Measurements from ENCODE around the gene TUBB3.
"Not testable (repeated sequence)": the region's sequence is repeated elsewhere in the genome, so short reads cannot be mapped to it uniquely, and the experiment has no call there.

Gene TUBB3

GRCh38 chr16:89924925-89925307 lies 1.8 kb downstream of the TUBB3 start:
- peaks cover 5 to 20% of the 10 kb centered on the region in 2 donors for H3K4me1 ChIP-seq (ENCODE audit: control insufficient read depth in 1 of 2, insufficient read depth in 2 of 2, low read length in 2 of 2)
- H3K9ac ChIP-seq (ENCODE audit: low read depth in 1 of 2, low read length in 2 of 2) = no peak overlapping the region
- H3K4me3 ChIP-seq (ENCODE audit: low read depth in 1 of 2, low read length in 2 of 2) = no peak overlapping the region
- peaks cover 35 to 46% of the 10 kb centered on the region in 2 donors for H3K27me3 ChIP-seq (ENCODE audit: control insufficient read depth in 1 of 2, insufficient read depth in 2 of 2, low read length in 2 of 2)
- no peaks in the 10 kb centered on the region for H3K9me3 ChIP-seq (ENCODE audit: control insufficient read depth in 1 of 2, low read length in 2 of 2)
- H3K27ac ChIP-seq (ENCODE audit: low read depth, low read length) = no peak overlapping the region
- H3K36me3 ChIP-seq (ENCODE audit: control insufficient read depth in 1 of 2, insufficient read depth in 2 of 2, low read length in 2 of 2) = no peaks in the 10 kb centered on the region

- Histone ChIP-seq H3K36me3 (ENCODE audit: control insufficient read depth in 1 of 2, insufficient read depth in 2 of 2, low read length in 2 of 2) (no peaks in the 10 kb centered on the region), H3K27me3 (ENCODE audit: control insufficient read depth in 1 of 2, insufficient read depth in 2 of 2, low read length in 2 of 2) (peaks cover 30 to 39% of the 10 kb centered on the region in 2 donors), H3K27ac (ENCODE audit: low read depth, low read length) (no peak overlapping the region), H3K4me1 (ENCODE audit: control insufficient read depth in 1 of 2, insufficient read depth in 2 of 2, low read length in 2 of 2) (peaks cover 5 to 20% of the 10 kb centered on the region in 2 donors), H3K9ac (ENCODE audit: low read depth in 1 of 2, low read length in 2 of 2) (peak overlapping the region in 1 of 2 donors; percentile 32), H3K4me3 (ENCODE audit: low read depth in 1 of 2, low read length in 2 of 2) (peak overlapping the region; percentile 50 to 52), H3K9me3 (ENCODE audit: control insufficient read depth in 1 of 2, low read length in 2 of 2) (no peaks in the 10 kb centered on the region)
Measured at GRCh38 chr16:89925596-89926079, 2.5 kb downstream of the TUBB3 start.

GRCh38 chr16:89931305-89931896 lies 8.3 kb downstream of the TUBB3 start:
- no peak overlapping the region for H3K4me3 ChIP-seq (ENCODE audit: low read depth in 1 of 2, low read length in 2 of 2)
- H3K9me3 ChIP-seq (ENCODE audit: control insufficient read depth in 1 of 2, low read length in 2 of 2) = no peaks in the 10 kb centered on the region
- H3K27me3 ChIP-seq (ENCODE audit: control insufficient read depth in 1 of 2, insufficient read depth in 2 of 2, low read length in 2 of 2) = no peaks in the 10 kb centered on the region
- no peak overlapping the region for H3K9ac ChIP-seq (ENCODE audit: low read depth in 1 of 2, low read length in 2 of 2)
- H3K36me3 ChIP-seq (ENCODE audit: control insufficient read depth in 1 of 2, insufficient read depth in 2 of 2, low read length in 2 of 2) = no peaks in the 10 kb centered on the region
- H3K27ac ChIP-seq (ENCODE audit: low read depth, low read length) = no peak overlapping the region
- peaks cover 0 to 2% of the 10 kb centered on the region in 2 donors for H3K4me1 ChIP-seq (ENCODE audit: control insufficient read depth in 1 of 2, insufficient read depth in 2 of 2, low read length in 2 of 2)

- H3K9me3 ChIP-seq (ENCODE audit: control insufficient read depth in 1 of 2, low read length in 2 of 2) = no peaks in the 10 kb centered on the region
- H3K4me3 ChIP-seq (ENCODE audit: low read depth in 1 of 2, low read length in 2 of 2) = no peak overlapping the region
- H3K4me1 ChIP-seq (ENCODE audit: control insufficient read depth in 1 of 2, insufficient read depth in 2 of 2, low read length in 2 of 2) = no peaks in the 10 kb centered on the region
- H3K9ac ChIP-seq (ENCODE audit: low read depth in 1 of 2, low read length in 2 of 2) = no peak overlapping the region
- no peaks in the 10 kb centered on the region for H3K27me3 ChIP-seq (ENCODE audit: control insufficient read depth in 1 of 2, insufficient read depth in 2 of 2, low read length in 2 of 2)
- no peak overlapping the region for H3K27ac ChIP-seq (ENCODE audit: low read depth, low read length)
- no peaks in the 10 kb centered on the region for H3K36me3 ChIP-seq (ENCODE audit: control insufficient read depth in 1 of 2, insufficient read depth in 2 of 2, low read length in 2 of 2)
Measured at GRCh38 chr16:89931964-89932363, 8.8 kb downstream of the TUBB3 start.

- not testable (repeated sequence) for H3K36me3 ChIP-seq (ENCODE audit: control insufficient read depth in 1 of 2, insufficient read depth in 2 of 2, low read length in 2 of 2); H3K4me1 ChIP-seq (ENCODE audit: control insufficient read depth in 1 of 2, insufficient read depth in 2 of 2, low read length in 2 of 2); H3K9ac ChIP-seq (ENCODE audit: low read depth in 1 of 2, low read length in 2 of 2); H3K4me3 ChIP-seq (ENCODE audit: low read depth in 1 of 2, low read length in 2 of 2); H3K27ac ChIP-seq (ENCODE audit: low read depth, low read length); H3K9me3 ChIP-seq (ENCODE audit: control insufficient read depth in 1 of 2, low read length in 2 of 2); H3K27me3 ChIP-seq (ENCODE audit: control insufficient read depth in 1 of 2, insufficient read depth in 2 of 2, low read length in 2 of 2)
Measured at GRCh38 chr16:89934019-89934418, 10.9 kb downstream of the TUBB3 start.

- H3K36me3 ChIP-seq (ENCODE audit: control insufficient read depth in 1 of 2, insufficient read depth in 2 of 2, low read length in 2 of 2) = no peaks in the 10 kb centered on the region
- no peak overlapping the region for H3K27ac ChIP-seq (ENCODE audit: low read depth, low read length)
- H3K4me3 ChIP-seq (ENCODE audit: low read depth in 1 of 2, low read length in 2 of 2) = no peak overlapping the region
- no peaks in the 10 kb centered on the region for H3K4me1 ChIP-seq (ENCODE audit: control insufficient read depth in 1 of 2, insufficient read depth in 2 of 2, low read length in 2 of 2)
- peaks cover 0 to 4% of the 10 kb centered on the region in 2 donors for H3K27me3 ChIP-seq (ENCODE audit: control insufficient read depth in 1 of 2, insufficient read depth in 2 of 2, low read length in 2 of 2)
- no peaks in the 10 kb centered on the region for H3K9me3 ChIP-seq (ENCODE audit: control insufficient read depth in 1 of 2, low read length in 2 of 2)
- H3K9ac ChIP-seq (ENCODE audit: low read depth in 1 of 2, low read length in 2 of 2) = no peak overlapping the region
Measured at GRCh38 chr16:89934611-89935553, 11.7 kb downstream of the TUBB3 start.

- not testable (repeated sequence) for H3K9me3 ChIP-seq (ENCODE audit: control insufficient read depth in 1 of 2, low read length in 2 of 2); H3K4me1 ChIP-seq (ENCODE audit: control insufficient read depth in 1 of 2, insufficient read depth in 2 of 2, low read length in 2 of 2); H3K27ac ChIP-seq (ENCODE audit: low read depth, low read length); H3K4me3 ChIP-seq (ENCODE audit: low read depth in 1 of 2, low read length in 2 of 2); H3K27me3 ChIP-seq (ENCODE audit: control insufficient read depth in 1 of 2, insufficient read depth in 2 of 2, low read length in 2 of 2); H3K9ac ChIP-seq (ENCODE audit: low read depth in 1 of 2, low read length in 2 of 2); H3K36me3 ChIP-seq (ENCODE audit: control insufficient read depth in 1 of 2, insufficient read depth in 2 of 2, low read length in 2 of 2)
Measured at GRCh38 chr16:89935620-89936019, 12.5 kb downstream of the TUBB3 start.

GRCh38 chr16:89936034-89936433 lies 12.9 kb downstream of the TUBB3 start:
- Histone ChIP-seq H3K27me3 (ENCODE audit: control insufficient read depth in 1 of 2, insufficient read depth in 2 of 2, low read length in 2 of 2) (peaks cover 0 to 4% of the 10 kb centered on the region in 2 donors), H3K27ac (ENCODE audit: low read depth, low read length) (no peak overlapping the region), H3K9me3 (ENCODE audit: control insufficient read depth in 1 of 2, low read length in 2 of 2) (no peaks in the 10 kb centered on the region), H3K9ac (ENCODE audit: low read depth in 1 of 2, low read length in 2 of 2) (no peak overlapping the region), H3K36me3 (ENCODE audit: control insufficient read depth in 1 of 2, insufficient read depth in 2 of 2, low read length in 2 of 2) (no peaks in the 10 kb centered on the region), H3K4me3 (ENCODE audit: low read depth in 1 of 2, low read length in 2 of 2) (no peak overlapping the region), H3K4me1 (ENCODE audit: control insufficient read depth in 1 of 2, insufficient read depth in 2 of 2, low read length in 2 of 2) (no peaks in the 10 kb centered on the region)

GRCh38 chr16:89936508-89936907 lies 13.4 kb downstream of the TUBB3 start:
- no peaks in the 10 kb centered on the region for H3K36me3 ChIP-seq (ENCODE audit: control insufficient read depth in 1 of 2, insufficient read depth in 2 of 2, low read length in 2 of 2)
- H3K4me3 ChIP-seq (ENCODE audit: low read depth in 1 of 2, low read length in 2 of 2) = no peak overlapping the region
- H3K4me1 ChIP-seq (ENCODE audit: control insufficient read depth in 1 of 2, insufficient read depth in 2 of 2, low read length in 2 of 2) = no peaks in the 10 kb centered on the region
- peaks cover 0 to 4% of the 10 kb centered on the region in 2 donors for H3K27me3 ChIP-seq (ENCODE audit: control insufficient read depth in 1 of 2, insufficient read depth in 2 of 2, low read length in 2 of 2)
- H3K9ac ChIP-seq (ENCODE audit: low read depth in 1 of 2, low read length in 2 of 2) = no peak overlapping the region
- no peaks in the 10 kb centered on the region for H3K9me3 ChIP-seq (ENCODE audit: control insufficient read depth in 1 of 2, low read length in 2 of 2)
- H3K27ac ChIP-seq (ENCODE audit: low read depth, low read length) = no peak overlapping the region

GRCh38 chr16:89936981-89937380 lies 13.8 kb downstream of the TUBB3 start:
- H3K4me3 ChIP-seq (ENCODE audit: low read depth in 1 of 2, low read length in 2 of 2) = no peak overlapping the region
- no peaks in the 10 kb centered on the region for H3K36me3 ChIP-seq (ENCODE audit: control insufficient read depth in 1 of 2, insufficient read depth in 2 of 2, low read length in 2 of 2)
- no peak overlapping the region for H3K9ac ChIP-seq (ENCODE audit: low read depth in 1 of 2, low read length in 2 of 2)
- H3K27me3 ChIP-seq (ENCODE audit: control insufficient read depth in 1 of 2, insufficient read depth in 2 of 2, low read length in 2 of 2) = peaks cover 0 to 4% of the 10 kb centered on the region in 2 donors
- no peaks in the 10 kb centered on the region for H3K4me1 ChIP-seq (ENCODE audit: control insufficient read depth in 1 of 2, insufficient read depth in 2 of 2, low read length in 2 of 2)
- no peak overlapping the region for H3K27ac ChIP-seq (ENCODE audit: low read depth, low read length)
- H3K9me3 ChIP-seq (ENCODE audit: control insufficient read depth in 1 of 2, low read length in 2 of 2) = no peaks in the 10 kb centered on the region
